ENCODE measurements around the gene TMPRSS9.
"Not testable (repeated sequence)": the region's sequence is repeated elsewhere in the genome, so short reads cannot be mapped to it uniquely, and the experiment has no call there.

DNA sequence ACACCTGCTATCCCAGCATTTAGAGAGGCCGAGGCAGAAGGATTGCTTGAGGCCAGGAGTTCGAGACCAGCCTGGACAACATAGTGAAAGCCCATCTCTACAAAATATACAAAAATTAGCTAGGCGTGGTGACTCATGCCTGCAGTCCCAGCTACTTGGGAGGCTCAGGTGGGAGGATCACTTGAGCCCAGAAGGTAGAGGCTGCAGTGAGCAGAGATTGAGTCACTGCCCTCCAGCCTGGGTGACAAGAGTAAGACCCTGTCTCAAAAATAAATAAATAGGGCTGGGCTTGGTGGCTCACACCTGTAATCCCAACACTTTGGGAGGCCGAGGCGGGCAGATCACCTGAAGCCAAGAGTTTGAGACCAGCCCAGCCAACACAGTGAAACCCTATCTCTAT lies 103.6 kb downstream of the TMPRSS9 start:
- not testable (repeated sequence) for TF ChIP-seq EZH2 (IDR thresholded peaks at IDR 0.05; ENCODE audit: borderline replicate concordance, insufficient read depth, low read length, poor library complexity, severe bottlenecking); RAD21 (conservative IDR thresholded peaks at IDR 0.05); MXI1 (conservative IDR thresholded peaks at IDR 0.05; ENCODE audit: poor library complexity, severe bottlenecking); TAF1 (IDR thresholded peaks at IDR 0.05; ENCODE audit: low read depth); EP300 (conservative IDR thresholded peaks at IDR 0.05; ENCODE audit: poor library complexity, severe bottlenecking); SMC3 (conservative IDR thresholded peaks at IDR 0.05; ENCODE audit: poor library complexity)
- TF ChIP-seq, protein P1, sequence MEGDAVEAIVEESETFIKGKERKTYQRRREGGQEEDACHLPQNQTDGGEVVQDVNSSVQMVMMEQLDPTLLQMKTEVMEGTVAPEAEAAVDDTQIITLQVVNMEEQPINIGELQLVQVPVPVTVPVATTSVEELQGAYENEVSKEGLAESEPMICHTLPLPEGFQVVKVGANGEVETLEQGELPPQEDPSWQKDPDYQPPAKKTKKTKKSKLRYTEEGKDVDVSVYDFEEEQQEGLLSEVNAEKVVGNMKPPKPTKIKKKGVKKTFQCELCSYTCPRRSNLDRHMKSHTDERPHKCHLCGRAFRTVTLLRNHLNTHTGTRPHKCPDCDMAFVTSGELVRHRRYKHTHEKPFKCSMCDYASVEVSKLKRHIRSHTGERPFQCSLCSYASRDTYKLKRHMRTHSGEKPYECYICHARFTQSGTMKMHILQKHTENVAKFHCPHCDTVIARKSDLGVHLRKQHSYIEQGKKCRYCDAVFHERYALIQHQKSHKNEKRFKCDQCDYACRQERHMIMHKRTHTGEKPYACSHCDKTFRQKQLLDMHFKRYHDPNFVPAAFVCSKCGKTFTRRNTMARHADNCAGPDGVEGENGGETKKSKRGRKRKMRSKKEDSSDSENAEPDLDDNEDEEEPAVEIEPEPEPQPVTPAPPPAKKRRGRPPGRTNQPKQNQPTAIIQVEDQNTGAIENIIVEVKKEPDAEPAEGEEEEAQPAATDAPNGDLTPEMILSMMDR (IDR thresholded peaks at IDR 0.05; ENCODE audit: poor library complexity, severe bottlenecking) = not testable (repeated sequence)

Data from neural cell (in vitro differentiated cells).